B cell (primary cell): ENCODE data around the gene MYH10. TPM values are rescaled to one million over a fixed set of nuclear protein-coding genes. Genes with fewer than 3 reads are reported as not detected.

Source experiments
- ATAC-seq: fragments of 200-7000 bp; cut with Tn5 transposase; one replicate; pipeline ENCODE4 v1.10.0; 2021; ENCODE audit warnings: low read depth, mild to moderate bottlenecking, moderate number of reproducible peaks, moderate library complexity
- CTCF ChIA-PET: fragments of 350-600 bp; sonication (Branson Sonifier 250); formaldehyde crosslinking; loops from one replicate; lab custom pipeline; 2021; ENCODE audit warnings: antibody characterized with exemption, inconsistent platforms; lab: Charles Lee
- POLR2A ChIA-PET: fragments of 350-600 bp; sonication (Branson Sonifier 250); formaldehyde crosslinking; loops from one replicate; lab custom pipeline; 2021; ENCODE audit warnings: antibody characterized with exemption; lab: Charles Lee
- DNase-seq: peaks from one replicate; pipeline ENCODE4 v3.0.0; 2013
- H2AFZ ChIP-seq: 2 replicates; pipeline ENCODE4 v1.6.1; 2012; ENCODE audit warnings: mild to moderate bottlenecking, low read depth, low read length; ENCODE audit not compliant: insufficient read depth, poor library complexity, severe bottlenecking
- H3K27ac ChIP-seq, 2 donors: 1 replicate in 1 of 2; 2 replicates in 1 of 2; pipeline ENCODE4 v1.5.1; 2012 to 2013; ENCODE audit warnings: low read length in 2 of 2, mild to moderate bottlenecking in 2 of 2, moderate library complexity in 1 of 2
- H3K27me3 ChIP-seq, 4 experiments: fragments of 200-600 bp in 1 of 4; sonication (generic) in 1 of 4; replicated peaks in 1 of 4; 1 replicate in 2 of 4; 2 replicates in 2 of 4; pipeline versions ENCODE4 v1.6.1 to v1.7.0; 2013 to 2016; ENCODE audit warnings: low read length in 3 of 4, mild to moderate bottlenecking in 2 of 4, mixed read lengths in 1 of 4, moderate library complexity in 1 of 4; ENCODE audit not compliant: insufficient read depth in 4 of 4, control insufficient read depth in 3 of 4; ENCODE audit errors: control extremely low read depth in 1 of 4
- H3K36me3 ChIP-seq, 2 experiments: replicated peaks in 1 of 2; 1 replicate in 1 of 2; 2 replicates in 1 of 2; pipeline versions ENCODE4 v1.6.1 to v1.7.1; 2013; ENCODE audit warnings: low read length in 1 of 2; ENCODE audit not compliant: insufficient read depth in 2 of 2, control insufficient read depth in 1 of 2; ENCODE audit errors: control extremely low read depth in 1 of 2, extremely low read depth in 1 of 2
- H3K4me1 ChIP-seq, 2 donors: fragments of 200-600 bp in 1 of 2; sonication (generic) in 1 of 2; 1 replicate in 1 of 2; 2 replicates in 1 of 2; pipeline versions ENCODE4 v1.5.1 to v1.6.1; 2013 to 2017; ENCODE audit warnings: low read length in 2 of 2; ENCODE audit not compliant: control insufficient read depth in 2 of 2, insufficient read depth in 2 of 2
- H3K4me2 ChIP-seq: replicated peaks from 2 replicates; pipeline ENCODE3; 2012; ENCODE audit warnings: mild to moderate bottlenecking, low read depth, low read length; ENCODE audit not compliant: poor library complexity, severe bottlenecking
- H3K4me3 ChIP-seq, 5 experiments: fragments of 200-600 bp in 1 of 5; sonication (generic) in 1 of 5; 1 replicate in 3 of 5; 2 replicates in 2 of 5; pipeline versions ENCODE4 v1.5.1 to v1.7.0; 2011 to 2016; ENCODE audit warnings: low read length in 4 of 5, mild to moderate bottlenecking in 4 of 5, low read depth in 2 of 5, control low read depth in 1 of 5, moderate library complexity in 1 of 5; ENCODE audit not compliant: insufficient read depth in 1 of 5; ENCODE audit errors: control extremely low read depth in 1 of 5, extremely low read depth in 1 of 5
- H3K79me2 ChIP-seq: fragments of 200-600 bp; sonication (generic); one replicate; pipeline ENCODE4 v1.6.0; 2016; ENCODE audit warnings: low read length; ENCODE audit not compliant: control insufficient read depth, insufficient read depth
- H3K9ac ChIP-seq: fragments of 200-600 bp; sonication (generic); 2 replicates; pipeline ENCODE4 v1.6.1; 2017; ENCODE audit warnings: mild to moderate bottlenecking, low read length, moderate library complexity
- H3K9me3 ChIP-seq, 3 donors: one replicate each; pipeline versions ENCODE4 v1.6.1 to v1.7.1; 2013; ENCODE audit warnings: low read length in 2 of 3; ENCODE audit not compliant: control insufficient read depth in 2 of 3, insufficient read depth in 1 of 3; ENCODE audit errors: control extremely low read depth in 1 of 3
- H4K20me1 ChIP-seq: 2 replicates; pipeline ENCODE4 v1.6.0; 2012; ENCODE audit warnings: mild to moderate bottlenecking, low read length; ENCODE audit not compliant: insufficient read depth, control insufficient read depth, poor library complexity, severe bottlenecking
- H3K27ac Mint-ChIP-seq: one replicate; pipeline ENCODE4 v1.8.0; 2021; ENCODE audit warnings: mixed read lengths
- H3K27me3 Mint-ChIP-seq: one replicate; pipeline ENCODE4 v1.8.0; 2021; ENCODE audit warnings: mixed read lengths
- H3K4me1 Mint-ChIP-seq: one replicate; pipeline ENCODE4 v1.8.0; 2021; ENCODE audit warnings: mixed read lengths
- H3K4me3 Mint-ChIP-seq: one replicate; pipeline ENCODE4 v1.8.0; 2021; ENCODE audit warnings: mixed read lengths
- H3K9me3 Mint-ChIP-seq: one replicate; pipeline ENCODE4 v1.8.0; 2022; ENCODE audit warnings: mixed read lengths; ENCODE audit not compliant: insufficient read depth
- EZH2 ChIP-seq: IDR thresholded peaks from 2 replicates; pipeline ENCODE4 v1.6.1; 2012; ENCODE audit warnings: borderline replicate concordance, low read depth, mild to moderate bottlenecking, moderate library complexity, low read length; ENCODE audit not compliant: insufficient read depth, poor library complexity, severe bottlenecking
- WGBS: methylation state at CpG from one replicate; pipeline ENCODE4 v1.1.5; 2013; ENCODE audit warnings: missing lambda C conversion rate; ENCODE audit not compliant: insufficient coverage; 5-methylcytosine and 5-hydroxymethylcytosine counted together
- intact Hi-C: fragments of 100-400 bp; cut with micrococcal nuclease; formaldehyde crosslinking; loops from one replicate; pipeline ENCODE4 v1.10.0; 2022
- polyA plus RNA-seq: library from polyadenylated mRNA; depleted of rRNA; stranded (reverse); fragments of >200 nt; gene quantifications from 2 replicates; pipeline ENCODE4 v1.2.3, GENCODE V29; 2012
- total RNA-seq, 2 donors: library from RNA; stranded (reverse); fragments of 120-200 nt in 1 of 2; gene quantifications; 1 replicate in 1 of 2; 2 replicates in 1 of 2; pipeline versions ENCODE4 v1.2.3 to v1.2.4, GENCODE V29; 2013 to 2022
- TF ChIP-seq, protein P1 (sequence below): fragments of 200-600 bp; IDR thresholded peaks from one replicate; pipeline ENCODE4 v1.8.0; 2022; ENCODE audit warnings: antibody characterized with exemption, mild to moderate bottlenecking

MYH10 gene
- total and polyA plus RNA-seq, 2 donors (not counting 1 experiment from before 2014, with no cell fraction given) = 0.04 to 1.7 TPM

DNA sequence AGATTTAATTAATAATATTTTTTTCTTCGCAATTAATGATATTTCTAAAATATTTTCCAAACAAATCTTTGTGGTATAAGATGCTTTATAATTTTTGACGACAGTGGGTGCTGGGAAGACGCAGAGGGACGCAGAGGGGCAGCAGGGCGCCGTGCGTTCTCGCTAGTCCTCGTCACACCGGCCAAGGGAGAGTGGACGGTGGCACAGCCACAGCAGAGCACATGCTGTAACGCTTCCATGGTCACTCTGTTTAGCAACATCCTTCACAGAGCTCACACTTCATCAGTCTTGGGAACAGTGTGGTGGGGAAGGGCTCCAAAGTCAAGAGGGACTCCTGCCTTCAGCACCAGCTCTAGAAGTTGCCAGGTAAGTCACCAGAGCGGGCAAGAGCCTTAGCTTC is 134.4 kb downstream of the MYH10 start:
- ATAC-seq = no peak
- H2AFZ ChIP-seq = no peak overlapping the region
- H3K4me1 Mint-ChIP-seq = no peaks in the 10 kb centered on the region
- ChIA-PET CTCF (interaction anchor here (0.6 kb wide), 1 partner anchor 225 kb away, joined by 3 read pairs; no protein-coding TSS in a partner anchor), POLR2A (no interaction called here)
- no peaks in the 10 kb centered on the region for H3K27me3 ChIP-seq
- H4K20me1 ChIP-seq = no peaks in the 10 kb centered on the region
- peaks cover 0 to 2% of the 10 kb centered on the region in 2 experiments for H3K36me3 ChIP-seq
- no peak for DNase-seq
- no peak overlapping the region for H3K27ac Mint-ChIP-seq
- no peak overlapping the region for H3K4me3 Mint-ChIP-seq
- H3K4me2 ChIP-seq = no peak overlapping the region
- H3K79me2 ChIP-seq = no peaks in the 10 kb centered on the region
- TF ChIP-seq, protein P1, sequence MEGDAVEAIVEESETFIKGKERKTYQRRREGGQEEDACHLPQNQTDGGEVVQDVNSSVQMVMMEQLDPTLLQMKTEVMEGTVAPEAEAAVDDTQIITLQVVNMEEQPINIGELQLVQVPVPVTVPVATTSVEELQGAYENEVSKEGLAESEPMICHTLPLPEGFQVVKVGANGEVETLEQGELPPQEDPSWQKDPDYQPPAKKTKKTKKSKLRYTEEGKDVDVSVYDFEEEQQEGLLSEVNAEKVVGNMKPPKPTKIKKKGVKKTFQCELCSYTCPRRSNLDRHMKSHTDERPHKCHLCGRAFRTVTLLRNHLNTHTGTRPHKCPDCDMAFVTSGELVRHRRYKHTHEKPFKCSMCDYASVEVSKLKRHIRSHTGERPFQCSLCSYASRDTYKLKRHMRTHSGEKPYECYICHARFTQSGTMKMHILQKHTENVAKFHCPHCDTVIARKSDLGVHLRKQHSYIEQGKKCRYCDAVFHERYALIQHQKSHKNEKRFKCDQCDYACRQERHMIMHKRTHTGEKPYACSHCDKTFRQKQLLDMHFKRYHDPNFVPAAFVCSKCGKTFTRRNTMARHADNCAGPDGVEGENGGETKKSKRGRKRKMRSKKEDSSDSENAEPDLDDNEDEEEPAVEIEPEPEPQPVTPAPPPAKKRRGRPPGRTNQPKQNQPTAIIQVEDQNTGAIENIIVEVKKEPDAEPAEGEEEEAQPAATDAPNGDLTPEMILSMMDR = no peak
- no peak for TF ChIP-seq EZH2
- no peak overlapping the region for H3K9ac ChIP-seq
- intact Hi-C loops = no loop called here
- WGBS = 97% methylated on average over 7 of the region's 13 CpGs
- peaks cover 0 to 12% (median 0%) of the 10 kb centered on the region in 3 donors for H3K9me3 ChIP-seq
- no peak overlapping the region for H3K4me3 ChIP-seq
- no peaks in the 10 kb centered on the region for H3K27me3 Mint-ChIP-seq
- H3K4me1 ChIP-seq = no peaks in the 10 kb centered on the region
- peaks cover 2% of the 10 kb centered on the region for H3K9me3 Mint-ChIP-seq
- H3K27ac ChIP-seq = no peak overlapping the region

DNA sequence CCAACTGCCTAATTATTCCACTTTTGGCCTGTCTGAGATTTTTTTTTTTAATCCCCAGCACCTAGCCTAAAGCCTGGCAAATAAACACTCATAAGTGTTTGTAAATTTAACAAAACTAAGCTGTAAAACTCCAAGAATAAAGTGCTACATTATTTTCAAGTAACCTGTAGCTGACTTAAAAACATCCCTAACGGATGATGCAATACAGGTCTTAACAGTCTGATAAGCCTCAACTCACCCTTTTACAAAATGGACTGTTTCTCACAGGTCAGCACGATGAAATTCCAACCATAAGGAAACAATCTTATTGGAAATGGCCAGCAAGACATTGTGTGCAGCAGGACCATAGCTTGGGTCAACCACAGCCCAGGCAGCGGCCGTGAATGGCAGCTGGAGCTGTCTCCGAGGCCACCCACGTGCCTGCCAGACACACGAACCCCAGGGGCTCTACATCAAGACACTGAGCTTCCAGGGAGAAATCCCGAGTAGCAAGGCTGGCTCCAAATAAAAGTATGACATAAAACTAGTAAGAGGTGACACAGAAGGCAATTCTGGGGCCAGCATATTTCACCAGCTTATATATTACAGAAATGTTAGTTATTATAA is 135.9 kb downstream of the MYH10 start:
- Mint-ChIP-seq H3K4me3 (no peak overlapping the region), H3K9me3 (peaks cover 2% of the 10 kb centered on the region), H3K4me1 (no peaks in the 10 kb centered on the region), H3K27ac (no peak overlapping the region), H3K27me3 (no peaks in the 10 kb centered on the region)
- H3K4me1 ChIP-seq = no peaks in the 10 kb centered on the region
- peaks cover 0 to 12% (median 0%) of the 10 kb centered on the region in 3 donors for H3K9me3 ChIP-seq
- H3K79me2 ChIP-seq = no peaks in the 10 kb centered on the region
- POLR2A ChIA-PET = no interaction called here
- DNase-seq = no peak
- H3K36me3 ChIP-seq = peaks cover 0 to 2% of the 10 kb centered on the region in 2 experiments
- H3K27me3 ChIP-seq = no peaks in the 10 kb centered on the region
- ATAC-seq = no peak
- H4K20me1 ChIP-seq = no peaks in the 10 kb centered on the region
- TF ChIP-seq, protein P1 = no peak
- no peak for TF ChIP-seq EZH2
- 97% methylated on average over 6 of the region's 8 CpGs for WGBS
- H3K4me3 ChIP-seq = no peak overlapping the region
- CTCF ChIA-PET = no interaction called here
- no peak overlapping the region for H3K4me2 ChIP-seq
- no peak overlapping the region for H2AFZ ChIP-seq
- H3K27ac ChIP-seq = no peak overlapping the region
- intact Hi-C loops = no loop called here
- H3K9ac ChIP-seq = no peak overlapping the region
